Measurements from ENCODE around the gene CHIC2.

CHIC2 gene

GRCh38 chr4:54074381-54074780, 10.0 kb upstream of the CHIC2 start:
- Histone ChIP-seq H3K36me3 (ENCODE audit: control insufficient read depth, insufficient read depth, low read length) (no peaks in the 10 kb centered on the region), H3K27ac (ENCODE audit: insufficient read depth, low read length, poor library complexity, severe bottlenecking) (no peak overlapping the region), H3K4me3 (ENCODE audit: insufficient read depth, low read depth, low read length, poor library complexity, severe bottlenecking) (no peak overlapping the region), H3K9me3 (ENCODE audit: control insufficient read depth, low read length) (no peaks in the 10 kb centered on the region), H3K4me1 (ENCODE audit: control insufficient read depth, insufficient read depth, low read length, poor library complexity, severe bottlenecking) (no peaks in the 10 kb centered on the region), H3K27me3 (replicated peaks; ENCODE audit: control insufficient read depth, insufficient read depth, low read length, poor library complexity, severe bottlenecking) (peaks cover 5% of the 10 kb centered on the region)
- no peak for DNase-seq

GRCh38 chr4:54073271-54073880, 9.0 kb upstream of the CHIC2 start:
- no peaks in the 10 kb centered on the region for H3K36me3 ChIP-seq (ENCODE audit: control insufficient read depth, insufficient read depth, low read length)
- H3K4me1 ChIP-seq (ENCODE audit: control insufficient read depth, insufficient read depth, low read length, poor library complexity, severe bottlenecking): no peaks in the 10 kb centered on the region
- no peak overlapping the region for H3K27ac ChIP-seq (ENCODE audit: insufficient read depth, low read length, poor library complexity, severe bottlenecking)
- no peaks in the 10 kb centered on the region for H3K9me3 ChIP-seq (ENCODE audit: control insufficient read depth, low read length)
- DNase-seq: no peak
- H3K4me3 ChIP-seq (ENCODE audit: insufficient read depth, low read depth, low read length, poor library complexity, severe bottlenecking): no peak overlapping the region
- H3K27me3 ChIP-seq (replicated peaks; ENCODE audit: control insufficient read depth, insufficient read depth, low read length, poor library complexity, severe bottlenecking): peaks cover 5% of the 10 kb centered on the region

GRCh38 chr4:54067166-54067565, 2.8 kb upstream of the CHIC2 start:
- DNase-seq: no peak
- Histone ChIP-seq H3K4me3 (ENCODE audit: insufficient read depth, low read depth, low read length, poor library complexity, severe bottlenecking) (no peak overlapping the region), H3K36me3 (ENCODE audit: control insufficient read depth, insufficient read depth, low read length) (no peaks in the 10 kb centered on the region), H3K27me3 (replicated peaks; ENCODE audit: control insufficient read depth, insufficient read depth, low read length, poor library complexity, severe bottlenecking) (no peaks in the 10 kb centered on the region), H3K27ac (ENCODE audit: insufficient read depth, low read length, poor library complexity, severe bottlenecking) (no peak overlapping the region), H3K4me1 (ENCODE audit: control insufficient read depth, insufficient read depth, low read length, poor library complexity, severe bottlenecking) (no peaks in the 10 kb centered on the region), H3K9me3 (ENCODE audit: control insufficient read depth, low read length) (no peaks in the 10 kb centered on the region)

GRCh38 chr4:54066718-54067129, 2.3 kb upstream of the CHIC2 start:
- no peak overlapping the region for H3K4me3 ChIP-seq (ENCODE audit: insufficient read depth, low read depth, low read length, poor library complexity, severe bottlenecking)
- H3K27me3 ChIP-seq (replicated peaks; ENCODE audit: control insufficient read depth, insufficient read depth, low read length, poor library complexity, severe bottlenecking): no peaks in the 10 kb centered on the region
- H3K27ac ChIP-seq (ENCODE audit: insufficient read depth, low read length, poor library complexity, severe bottlenecking): no peak overlapping the region
- H3K9me3 ChIP-seq (ENCODE audit: control insufficient read depth, low read length): no peaks in the 10 kb centered on the region
- peaks cover 4% of the 10 kb centered on the region for H3K4me1 ChIP-seq (ENCODE audit: control insufficient read depth, insufficient read depth, low read length, poor library complexity, severe bottlenecking)
- no peaks in the 10 kb centered on the region for H3K36me3 ChIP-seq (ENCODE audit: control insufficient read depth, insufficient read depth, low read length)
- DNase-seq: no peak

- no peak overlapping the region for H3K27ac ChIP-seq (ENCODE audit: insufficient read depth, low read length, poor library complexity, severe bottlenecking)
- peaks cover 8% of the 10 kb centered on the region for H3K4me1 ChIP-seq (ENCODE audit: control insufficient read depth, insufficient read depth, low read length, poor library complexity, severe bottlenecking)
- H3K4me3 ChIP-seq (ENCODE audit: insufficient read depth, low read depth, low read length, poor library complexity, severe bottlenecking): no peak overlapping the region
- no peak for DNase-seq
- H3K36me3 ChIP-seq (ENCODE audit: control insufficient read depth, insufficient read depth, low read length): no peaks in the 10 kb centered on the region
- no peaks in the 10 kb centered on the region for H3K9me3 ChIP-seq (ENCODE audit: control insufficient read depth, low read length)
- no peaks in the 10 kb centered on the region for H3K27me3 ChIP-seq (replicated peaks; ENCODE audit: control insufficient read depth, insufficient read depth, low read length, poor library complexity, severe bottlenecking)
These were observed 1.6 kb upstream of the CHIC2 start for GRCh38 chr4:54066088-54066415.

GRCh38 chr4:54065282-54066087, 1.1 kb upstream of the CHIC2 start:
- Histone ChIP-seq H3K27me3 (replicated peaks; ENCODE audit: control insufficient read depth, insufficient read depth, low read length, poor library complexity, severe bottlenecking) (no peaks in the 10 kb centered on the region), H3K4me3 (ENCODE audit: insufficient read depth, low read depth, low read length, poor library complexity, severe bottlenecking) (no peak overlapping the region), H3K36me3 (ENCODE audit: control insufficient read depth, insufficient read depth, low read length) (no peaks in the 10 kb centered on the region), H3K9me3 (ENCODE audit: control insufficient read depth, low read length) (no peaks in the 10 kb centered on the region), H3K4me1 (ENCODE audit: control insufficient read depth, insufficient read depth, low read length, poor library complexity, severe bottlenecking) (peaks cover 8% of the 10 kb centered on the region), H3K27ac (ENCODE audit: insufficient read depth, low read length, poor library complexity, severe bottlenecking) (peak overlapping the region; percentile 71)
- DNase-seq: no peak

- Histone ChIP-seq H3K27ac (ENCODE audit: insufficient read depth, low read length, poor library complexity, severe bottlenecking) (peak overlapping the region; percentile 96), H3K4me3 (ENCODE audit: insufficient read depth, low read depth, low read length, poor library complexity, severe bottlenecking) (peak overlapping the region; percentile 79), H3K36me3 (ENCODE audit: control insufficient read depth, insufficient read depth, low read length) (no peaks in the 10 kb centered on the region), H3K27me3 (replicated peaks; ENCODE audit: control insufficient read depth, insufficient read depth, low read length, poor library complexity, severe bottlenecking) (no peaks in the 10 kb centered on the region), H3K9me3 (ENCODE audit: control insufficient read depth, low read length) (no peaks in the 10 kb centered on the region), H3K4me1 (ENCODE audit: control insufficient read depth, insufficient read depth, low read length, poor library complexity, severe bottlenecking) (peaks cover 16% of the 10 kb centered on the region)
- DNase-seq: peak in 2 of 3 donors; percentile 12 to 27
These were observed 578 bp downstream of the CHIC2 start for GRCh38 chr4:54063737-54064316.

- no peak for DNase-seq
- Histone ChIP-seq H3K27me3 (replicated peaks; ENCODE audit: control insufficient read depth, insufficient read depth, low read length, poor library complexity, severe bottlenecking) (no peaks in the 10 kb centered on the region), H3K27ac (ENCODE audit: insufficient read depth, low read length, poor library complexity, severe bottlenecking) (peak overlapping the region; percentile 96), H3K4me3 (ENCODE audit: insufficient read depth, low read depth, low read length, poor library complexity, severe bottlenecking) (peak overlapping the region; percentile 79), H3K36me3 (ENCODE audit: control insufficient read depth, insufficient read depth, low read length) (no peaks in the 10 kb centered on the region), H3K9me3 (ENCODE audit: control insufficient read depth, low read length) (no peaks in the 10 kb centered on the region), H3K4me1 (ENCODE audit: control insufficient read depth, insufficient read depth, low read length, poor library complexity, severe bottlenecking) (peaks cover 16% of the 10 kb centered on the region)
These were observed 1.2 kb downstream of the CHIC2 start for GRCh38 chr4:54063229-54063628.

- H3K9me3 ChIP-seq (ENCODE audit: control insufficient read depth, low read length): no peaks in the 10 kb centered on the region
- no peak for DNase-seq
- peak overlapping the region; percentile 79 for H3K4me3 ChIP-seq (ENCODE audit: insufficient read depth, low read depth, low read length, poor library complexity, severe bottlenecking)
- H3K27me3 ChIP-seq (replicated peaks; ENCODE audit: control insufficient read depth, insufficient read depth, low read length, poor library complexity, severe bottlenecking): no peaks in the 10 kb centered on the region
- no peaks in the 10 kb centered on the region for H3K36me3 ChIP-seq (ENCODE audit: control insufficient read depth, insufficient read depth, low read length)
- H3K4me1 ChIP-seq (ENCODE audit: control insufficient read depth, insufficient read depth, low read length, poor library complexity, severe bottlenecking): peaks cover 23% of the 10 kb centered on the region
- H3K27ac ChIP-seq (ENCODE audit: insufficient read depth, low read length, poor library complexity, severe bottlenecking): peak overlapping the region; percentile 96
These were observed 2.0 kb downstream of the CHIC2 start for GRCh38 chr4:54062392-54062791.

GRCh38 chr4:54061873-54062272, 2.5 kb downstream of the CHIC2 start:
- no peaks in the 10 kb centered on the region for H3K27me3 ChIP-seq (replicated peaks; ENCODE audit: control insufficient read depth, insufficient read depth, low read length, poor library complexity, severe bottlenecking)
- H3K4me1 ChIP-seq (ENCODE audit: control insufficient read depth, insufficient read depth, low read length, poor library complexity, severe bottlenecking): peaks cover 24% of the 10 kb centered on the region
- H3K9me3 ChIP-seq (ENCODE audit: control insufficient read depth, low read length): no peaks in the 10 kb centered on the region
- no peak for DNase-seq
- H3K4me3 ChIP-seq (ENCODE audit: insufficient read depth, low read depth, low read length, poor library complexity, severe bottlenecking): no peak overlapping the region
- no peaks in the 10 kb centered on the region for H3K36me3 ChIP-seq (ENCODE audit: control insufficient read depth, insufficient read depth, low read length)
- no peak overlapping the region for H3K27ac ChIP-seq (ENCODE audit: insufficient read depth, low read length, poor library complexity, severe bottlenecking)

Data from effector memory CD4-positive, alpha-beta T cell (primary cell).